Tibial nerve (tissue), 4 donors: ENCODE measurements around the gene SOCS1. TPM values are rescaled to one million over a fixed set of nuclear protein-coding genes. Genes with fewer than 3 reads are reported as not detected.

Experiments
- DNase-seq, 2 donors: peaks; one replicate each; pipeline ENCODE4 v3.0.0-alpha.2; 2019; ENCODE audit warnings: low spot score in 2 of 2
- H3K27ac ChIP-seq, 4 donors: fragments of 200-600 bp; sonication (generic) in 3 of 4; one replicate each; pipeline ENCODE4 v1.5.1; 2017 to 2019; ENCODE audit warnings: mild to moderate bottlenecking in 1 of 4
- H3K27me3 ChIP-seq, 2 donors: fragments of 200-600 bp; sonication (generic) in 1 of 2; one replicate each; pipeline versions ENCODE4 v1.5.1 to v1.6.0; 2017 to 2019
- H3K36me3 ChIP-seq, 3 donors: fragments of 200-600 bp; sonication (generic); one replicate each; pipeline ENCODE4 v1.5.1; 2018 to 2019
- H3K4me1 ChIP-seq, 4 donors: fragments of 200-600 bp; sonication (generic) in 3 of 4; one replicate each; pipeline ENCODE4 v1.5.1; 2017 to 2019
- H3K4me3 ChIP-seq, 4 donors: fragments of 200-600 bp; sonication (generic) in 3 of 4; one replicate each; pipeline ENCODE4 v1.5.1; 2017 to 2019; ENCODE audit warnings: mild to moderate bottlenecking in 1 of 4, moderate library complexity in 1 of 4
- H3K9me3 ChIP-seq, 4 donors: fragments of 200-600 bp; sonication (generic) in 3 of 4; one replicate each; pipeline ENCODE4 v1.5.1; 2017 to 2019
- EP300 ChIP-seq, 2 donors: sonication (generic); formaldehyde crosslinking; IDR thresholded peaks; one replicate each; pipeline ENCODE4 v1.6.1; 2017; ENCODE audit warnings: antibody characterized with exemption in 2 of 2, mild to moderate bottlenecking in 1 of 2
- POLR2A ChIP-seq, 2 donors: fragments of 450-650 bp; IDR thresholded peaks; one replicate each; pipeline ENCODE4 v1.6.1; 2017; ENCODE audit warnings: antibody characterized with exemption in 2 of 2, mild to moderate bottlenecking in 2 of 2, moderate library complexity in 2 of 2
- WGBS, 2 donors: methylation state at CpG; one replicate each; pipeline ENCODE4 v1.1.5; 2018; 5-methylcytosine and 5-hydroxymethylcytosine counted together
- total RNA-seq, 4 donors: library from RNA; depleted of rRNA; stranded (reverse); fragments of >200 nt; gene quantifications; one replicate each; pipeline ENCODE4 v1.1.0, GENCODE V29; 2016
- TF ChIP-seq, protein P1 (sequence below), 5 experiments: fragments of 200-600 bp in 3 of 5; fragments of 450-650 bp in 2 of 5; sonication (generic) in 3 of 5; IDR thresholded peaks; one replicate each; pipeline ENCODE4 v1.5.1; 2016 to 2019; ENCODE audit warnings: antibody characterized with exemption in 5 of 5, mild to moderate bottlenecking in 3 of 5, moderate library complexity in 2 of 5

Gene SOCS1
- total RNA-seq, 4 donors from 2014 or later, result 7.4 to 29.6 (median 14.7) TPM

DNA sequence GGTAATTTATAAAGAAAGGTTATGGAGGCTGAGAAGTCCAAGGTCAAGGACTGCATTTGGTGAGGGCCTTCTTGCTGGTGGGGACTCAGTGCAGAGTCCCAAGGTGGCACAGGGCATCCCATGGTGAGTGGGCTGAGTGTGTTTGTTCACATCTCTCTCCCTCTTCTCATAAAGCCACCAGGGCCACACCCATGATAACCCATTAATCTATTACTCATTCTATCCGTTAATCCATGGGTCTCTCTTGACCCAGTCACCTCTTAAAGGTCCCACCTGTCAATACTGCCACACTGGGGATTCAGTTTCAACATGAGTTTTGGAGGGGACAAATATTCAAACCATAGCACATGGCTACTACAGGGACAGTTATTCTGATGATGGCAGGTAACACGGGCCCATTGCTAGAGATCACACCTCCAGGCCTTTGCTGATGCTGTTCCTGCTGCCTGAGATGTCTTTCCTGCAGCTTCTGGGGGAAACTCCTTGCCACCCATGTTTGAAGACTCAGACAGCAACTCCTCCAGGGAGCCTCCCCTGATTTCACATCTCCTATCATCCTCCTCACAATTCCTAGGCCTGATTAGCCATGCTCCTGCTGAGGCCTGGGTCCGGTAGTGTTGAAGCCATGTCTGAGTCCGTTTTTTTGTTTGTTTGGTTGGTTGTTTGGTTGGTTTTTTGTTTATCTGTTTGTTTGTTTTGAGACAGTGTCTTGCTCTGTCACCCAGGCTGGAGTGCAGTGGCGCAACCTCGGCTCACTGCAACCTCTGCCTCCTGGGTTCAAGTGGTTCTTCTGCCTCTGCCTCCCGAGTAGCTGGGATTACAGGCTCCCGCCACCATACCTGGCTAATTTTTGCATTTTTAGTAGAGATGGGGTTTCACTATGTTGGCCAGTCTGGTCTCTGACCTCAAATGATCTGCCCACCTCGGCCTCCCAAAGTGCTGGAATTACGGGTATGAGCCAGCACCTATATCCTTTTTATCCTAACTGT lies 16.1 kb downstream of the SOCS1 start:
- TF ChIP-seq POLR2A (IDR thresholded peaks at IDR 0.05), result no peak
- TF ChIP-seq, protein P1, sequence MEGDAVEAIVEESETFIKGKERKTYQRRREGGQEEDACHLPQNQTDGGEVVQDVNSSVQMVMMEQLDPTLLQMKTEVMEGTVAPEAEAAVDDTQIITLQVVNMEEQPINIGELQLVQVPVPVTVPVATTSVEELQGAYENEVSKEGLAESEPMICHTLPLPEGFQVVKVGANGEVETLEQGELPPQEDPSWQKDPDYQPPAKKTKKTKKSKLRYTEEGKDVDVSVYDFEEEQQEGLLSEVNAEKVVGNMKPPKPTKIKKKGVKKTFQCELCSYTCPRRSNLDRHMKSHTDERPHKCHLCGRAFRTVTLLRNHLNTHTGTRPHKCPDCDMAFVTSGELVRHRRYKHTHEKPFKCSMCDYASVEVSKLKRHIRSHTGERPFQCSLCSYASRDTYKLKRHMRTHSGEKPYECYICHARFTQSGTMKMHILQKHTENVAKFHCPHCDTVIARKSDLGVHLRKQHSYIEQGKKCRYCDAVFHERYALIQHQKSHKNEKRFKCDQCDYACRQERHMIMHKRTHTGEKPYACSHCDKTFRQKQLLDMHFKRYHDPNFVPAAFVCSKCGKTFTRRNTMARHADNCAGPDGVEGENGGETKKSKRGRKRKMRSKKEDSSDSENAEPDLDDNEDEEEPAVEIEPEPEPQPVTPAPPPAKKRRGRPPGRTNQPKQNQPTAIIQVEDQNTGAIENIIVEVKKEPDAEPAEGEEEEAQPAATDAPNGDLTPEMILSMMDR (IDR thresholded peaks at IDR 0.05), result no peak
- no peak for TF ChIP-seq EP300 (IDR thresholded peaks at IDR 0.05)
- WGBS, 2 donors, result 86 to 88% methylated on average over 10 of the region's 10 CpGs
- no peak overlapping the region for H3K27ac ChIP-seq

DNA sequence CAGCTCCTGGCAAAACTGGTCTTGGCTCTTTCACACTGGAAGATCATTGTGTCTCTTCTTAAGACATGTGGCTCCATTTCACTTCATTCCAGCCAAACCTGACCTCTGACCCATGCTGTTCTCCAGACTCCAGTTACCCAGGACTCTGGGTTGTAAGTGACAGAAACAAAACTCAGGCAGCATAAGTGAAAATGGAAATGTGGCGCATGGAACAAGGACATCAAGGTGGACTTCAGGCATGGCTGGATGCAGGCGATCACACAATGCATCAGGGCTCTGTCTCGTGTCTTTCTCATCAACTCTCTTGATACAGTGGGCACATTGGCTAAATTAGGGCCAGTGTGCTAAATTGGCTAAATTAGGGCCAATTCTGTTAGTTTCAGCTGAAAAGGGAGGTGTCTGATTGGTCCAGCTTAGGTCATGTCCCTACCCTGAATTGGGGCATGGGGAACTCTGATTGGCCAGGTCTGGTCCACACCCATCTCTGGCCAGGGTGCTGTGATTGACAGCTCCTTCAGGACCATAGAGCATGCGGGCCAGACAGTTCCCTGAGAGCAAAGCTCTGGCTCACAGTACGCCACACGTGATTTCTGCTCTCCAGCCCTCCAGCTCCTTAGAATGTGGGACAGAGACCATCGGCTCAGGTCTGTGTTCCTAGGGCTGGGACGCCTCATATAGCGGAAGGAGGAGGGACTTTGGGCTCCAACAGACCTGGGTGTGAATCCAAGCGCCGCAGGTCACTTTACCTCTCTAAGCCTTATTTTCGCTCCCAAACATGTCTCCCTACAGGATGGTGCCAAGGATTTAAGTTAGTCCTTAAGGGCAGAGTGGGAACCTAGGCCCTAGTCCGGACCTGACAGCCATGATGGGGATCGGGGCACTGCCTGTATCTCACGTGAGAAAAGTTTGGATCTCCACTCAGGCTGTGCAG lies 17.5 kb downstream of the SOCS1 start:
- Histone ChIP-seq H3K36me3 (no peaks in the 10 kb centered on the region), H3K4me1 (no peaks in the 10 kb centered on the region), H3K9me3 (no peaks in the 10 kb centered on the region), H3K27me3 (peaks cover 0 to 3% of the 10 kb centered on the region in 2 donors), H3K27ac (no peak overlapping the region), H3K4me3 (no peak overlapping the region)
- no peak for DNase-seq
- WGBS, 2 donors, result 95 to 96% methylated on average over 15 of the region's 15 CpGs
- TF ChIP-seq EP300 (IDR thresholded peaks at IDR 0.05), result no peak
- TF ChIP-seq, protein P1 (IDR thresholded peaks at IDR 0.05), result no peak
- no peak for TF ChIP-seq POLR2A (IDR thresholded peaks at IDR 0.05)

More for the DNA sequence above, 16.1 kb downstream of the SOCS1 start:
- no peak for DNase-seq
- no peaks in the 10 kb centered on the region for H3K4me1 ChIP-seq
- H3K4me3 ChIP-seq, result no peak overlapping the region
- no peaks in the 10 kb centered on the region for H3K9me3 ChIP-seq
- no peaks in the 10 kb centered on the region for H3K36me3 ChIP-seq
- H3K27me3 ChIP-seq, result no peaks in the 10 kb centered on the region

DNA sequence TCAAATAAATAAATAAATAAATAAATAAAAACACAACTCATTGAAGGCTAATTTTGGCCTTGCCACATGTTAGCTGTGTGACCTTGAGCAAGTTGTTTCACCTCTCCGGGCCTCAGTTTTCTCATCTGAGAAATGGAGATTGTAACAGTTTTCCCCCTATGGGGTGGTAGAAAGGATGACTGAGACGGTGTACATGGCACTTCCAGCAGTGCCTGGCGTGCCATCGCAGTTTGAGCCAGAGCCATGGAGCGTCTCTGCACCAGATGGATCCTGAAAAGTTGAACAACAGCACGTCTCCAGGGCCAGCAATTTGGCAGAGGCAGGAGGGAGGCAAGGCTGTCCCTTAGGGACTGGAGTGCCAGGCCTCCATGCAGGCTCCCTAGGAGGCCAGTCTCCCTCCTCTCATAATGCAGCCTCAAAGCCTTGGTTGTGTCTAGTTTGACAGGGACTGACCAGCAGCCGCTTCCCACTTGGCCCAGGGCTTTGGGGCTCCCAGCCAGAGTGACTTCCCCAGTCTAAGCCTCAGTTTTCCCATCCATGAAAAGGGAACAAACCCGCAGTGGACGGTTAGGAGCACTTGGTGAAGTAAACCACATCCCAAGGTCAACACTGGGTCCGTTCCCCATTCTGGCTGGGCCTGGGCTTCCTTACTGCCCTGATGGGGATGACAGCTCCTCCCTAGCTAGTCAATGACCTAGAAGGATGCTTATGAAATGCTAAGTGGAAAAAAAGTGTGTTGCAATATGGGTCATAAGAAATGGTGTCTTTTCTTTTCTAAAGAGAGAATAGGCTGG lies 19.3 kb downstream of the SOCS1 start:
- no peak overlapping the region for H3K4me3 ChIP-seq
- 79 to 82% methylated on average over 10 of the region's 10 CpGs for WGBS, 2 donors
- TF ChIP-seq, protein P1 (IDR thresholded peaks at IDR 0.05), result no peak
- TF ChIP-seq POLR2A (IDR thresholded peaks at IDR 0.05) (no peak), EP300 (IDR thresholded peaks at IDR 0.05) (peak in 1 of 2 donors; percentile 27)
- H3K36me3 ChIP-seq, result no peaks in the 10 kb centered on the region
- peaks cover 0 to 9% (median 3%) of the 10 kb centered on the region in 4 donors for H3K4me1 ChIP-seq
- H3K27me3 ChIP-seq, result peaks cover 0 to 3% of the 10 kb centered on the region in 2 donors
- no peak for DNase-seq
- no peaks in the 10 kb centered on the region for H3K9me3 ChIP-seq
- no peak overlapping the region for H3K27ac ChIP-seq

DNA sequence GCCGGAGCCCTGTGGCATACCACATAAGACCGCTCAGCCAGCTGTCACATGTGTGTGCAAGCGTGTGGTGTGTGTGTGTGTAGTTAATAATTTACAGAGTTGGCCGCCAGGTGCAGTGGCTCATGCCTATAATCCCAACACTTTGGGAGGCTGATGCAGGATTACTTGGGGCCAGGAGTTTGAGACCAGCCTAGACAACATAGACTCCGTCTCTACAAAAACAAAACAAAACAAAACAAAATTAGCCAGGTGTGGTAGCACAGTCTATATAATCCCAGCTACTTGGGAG lies 20.4 kb downstream of the SOCS1 start:
- Histone ChIP-seq H3K27me3 (peaks cover 0 to 3% of the 10 kb centered on the region in 2 donors), H3K4me3 (no peak overlapping the region), H3K4me1 (peaks cover 0 to 9% (median 3%) of the 10 kb centered on the region in 4 donors), H3K36me3 (no peaks in the 10 kb centered on the region), H3K9me3 (no peaks in the 10 kb centered on the region), H3K27ac (no peak overlapping the region)
- TF ChIP-seq, protein P1 (IDR thresholded peaks at IDR 0.05), result no peak
- TF ChIP-seq POLR2A (IDR thresholded peaks at IDR 0.05) (no peak), EP300 (IDR thresholded peaks at IDR 0.05) (no peak)
- no peak for DNase-seq
- 85 to 93% methylated on average over 5 of the region's 5 CpGs for WGBS, 2 donors
